ENCODE results near the gene COG4. TPM values are rescaled to one million over a fixed set of nuclear protein-coding genes. Genes with fewer than 3 reads are reported as not detected.

Gene COG4
- total RNA-seq, 1 donor from 2014 or later, result 29.2 TPM

DNA sequence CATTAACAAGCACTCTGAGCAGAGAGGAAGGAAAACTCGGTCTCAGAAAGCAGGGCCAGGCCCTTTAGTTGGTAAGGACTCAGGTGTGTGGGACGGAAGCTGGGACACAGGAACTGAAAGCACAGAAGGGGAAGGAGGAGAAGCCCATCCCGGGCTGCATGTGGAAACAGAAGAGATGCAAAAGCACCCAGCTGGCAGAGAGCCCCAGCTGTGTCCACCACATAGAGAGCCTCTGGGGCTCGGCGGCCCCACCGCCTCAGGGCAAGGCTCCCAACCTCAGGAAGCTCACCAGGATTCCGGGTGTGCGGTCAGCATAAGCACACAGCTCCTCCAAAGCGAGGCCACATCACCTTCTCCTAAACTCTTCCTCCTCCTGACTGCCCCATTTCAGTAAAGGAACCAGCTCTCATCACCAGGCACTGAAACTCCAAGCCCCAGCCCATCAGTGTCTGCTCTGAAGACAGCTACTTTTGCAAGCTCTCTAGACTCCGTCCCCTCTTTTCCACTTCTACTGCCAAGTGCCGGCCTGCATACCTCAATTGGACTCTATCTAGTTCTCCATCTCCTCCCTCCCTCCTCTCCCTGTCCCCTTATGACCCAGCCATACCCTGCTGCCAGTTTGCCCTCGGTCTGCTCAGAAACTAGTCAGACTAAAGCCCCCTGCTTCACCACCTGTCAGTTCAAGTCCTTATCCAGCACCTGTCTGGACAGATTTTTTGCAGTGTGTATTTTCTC is 90.5 kb downstream of the COG4 start:
- no peak for DNase-seq

DNA sequence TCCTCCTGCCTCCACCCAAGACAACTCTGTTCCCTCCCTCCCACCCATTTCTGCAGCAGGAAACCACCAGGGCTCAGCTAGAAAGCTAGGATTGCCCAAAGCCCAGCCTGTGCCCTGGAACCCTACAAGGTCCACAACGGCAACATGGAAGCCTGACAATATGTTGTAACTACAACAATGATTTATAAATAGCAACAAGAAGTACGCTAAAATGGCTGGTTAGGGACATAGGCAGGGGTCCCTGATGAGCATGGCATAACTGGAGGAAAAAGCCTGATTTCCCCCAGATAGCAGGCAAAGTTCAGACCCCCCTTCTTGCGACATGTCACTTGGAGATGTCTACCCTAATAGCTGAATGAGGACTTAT is 91.0 kb downstream of the COG4 start:
- DNase-seq, result no peak

DNA sequence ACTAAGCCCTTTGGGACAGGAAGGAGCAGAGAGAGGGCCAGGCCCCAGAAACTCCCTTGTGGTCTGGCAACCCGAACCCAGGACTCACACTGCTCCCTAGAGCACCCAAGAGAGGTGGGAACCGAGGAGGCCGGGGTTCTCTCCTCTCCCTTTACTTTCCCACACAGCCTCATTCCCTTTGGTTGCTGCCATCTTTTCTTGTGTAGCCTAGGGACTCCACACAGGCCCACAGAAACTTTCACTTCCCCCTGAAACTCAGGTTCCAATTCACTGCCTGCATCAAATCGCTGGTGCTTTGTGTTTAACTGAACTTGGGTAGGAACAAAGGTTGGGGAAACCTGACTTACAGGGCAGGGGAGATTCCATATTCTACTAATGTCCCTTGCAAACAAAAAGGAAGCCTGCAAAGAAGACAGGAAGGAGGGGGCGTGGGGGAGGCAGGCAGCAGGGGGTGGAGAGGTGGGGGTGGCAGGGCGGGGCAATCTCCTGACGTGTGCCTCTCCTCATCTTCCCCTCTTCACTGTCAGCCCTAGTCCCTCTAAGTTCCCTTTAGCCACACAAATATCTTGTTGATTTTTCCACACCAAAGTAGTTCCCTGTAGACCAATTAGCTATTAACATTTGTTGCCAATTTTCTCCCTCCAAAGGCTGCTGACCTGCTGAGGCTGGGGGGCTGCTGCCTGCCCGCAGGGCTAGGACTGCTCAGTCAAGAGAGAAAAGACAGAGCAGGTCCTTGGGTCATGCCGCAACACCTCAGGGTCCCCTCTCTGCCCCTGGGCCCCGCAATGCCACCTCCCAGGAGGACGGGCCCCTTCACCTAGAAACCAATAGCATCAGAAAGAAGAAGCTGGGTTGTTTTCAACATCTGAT is 92.5 kb downstream of the COG4 start:
- no peak for DNase-seq

Small RNA genes lying within 50 kb of the gene (small RNA-seq; reads per million reads assigned to genes)
- gene RNU6-23P (0.12 reads per million), gene RPS27P26 (not detected), gene SNORD111 (154 reads per million, percentile 97 among the genes with 10 or more reads in this experiment), gene SNORD111B (78.9 reads per million, percentile 96 among the genes with 10 or more reads in this experiment)

Other genes starting within 250 kb of the COG4 start
- gene AARS1, start 234.0 kb downstream of the COG4 start, total RNA-seq, result 65.7 TPM
- 25.3 TPM for gene DDX19B, start 224.4 kb downstream of the COG4 start, total RNA-seq
- gene DDX19A, start 176.7 kb downstream of the COG4 start, total RNA-seq, result 37.1 TPM
- 35.2 TPM for gene ST3GAL2, start 84.5 kb downstream of the COG4 start, total RNA-seq
- 6.2 TPM for gene FCSK, start 69.0 kb downstream of the COG4 start, total RNA-seq
- 87.3 TPM for gene SF3B3, start 262 bp upstream of the COG4 start, total RNA-seq
- 1.7 TPM for gene IL34, start 123.0 kb upstream of the COG4 start, total RNA-seq
- 35.4 TPM for gene MTSS2, start 162.5 kb upstream of the COG4 start, total RNA-seq

Data from occipital lobe (tissue), 3 donors.